ENCODE data around the gene MRPL28.
"Not testable (repeated sequence)": the region's sequence is repeated elsewhere in the genome, so short reads cannot be mapped to it uniquely, and the experiment has no call there.

The MRPL28 gene

DNA sequence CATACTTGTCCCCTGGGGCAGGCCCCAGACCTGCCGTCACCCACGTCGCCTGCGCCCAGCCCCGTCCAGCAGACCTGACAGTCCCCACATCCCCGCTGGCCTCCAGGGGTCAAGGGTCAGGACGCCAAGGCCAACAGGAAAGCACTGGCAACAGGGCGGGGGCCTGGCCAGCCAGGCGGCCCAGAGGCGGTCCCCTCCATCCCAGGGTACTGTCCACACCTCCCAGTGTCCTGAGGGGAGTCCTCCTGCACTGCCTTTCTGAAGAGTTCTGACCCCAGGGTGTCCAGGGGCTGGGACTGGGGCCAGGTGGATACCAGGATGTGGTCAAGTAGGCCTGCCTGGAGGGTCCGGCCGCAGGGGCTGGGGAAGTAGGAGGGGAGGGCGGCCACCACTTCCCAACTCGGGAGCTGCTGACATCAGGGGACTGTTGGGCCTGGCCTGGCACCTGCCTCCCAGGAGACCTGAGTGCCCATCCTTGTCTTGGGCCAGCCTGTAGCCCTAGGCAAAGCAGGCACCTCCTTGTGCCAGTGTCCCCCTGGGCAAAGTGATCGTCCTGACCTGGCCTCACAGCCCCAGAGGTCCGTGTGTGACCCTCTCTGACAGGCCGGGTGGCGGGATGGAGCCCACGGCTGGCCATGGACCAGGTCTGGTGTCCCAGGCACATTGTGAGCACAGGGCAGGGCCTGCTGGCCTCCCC lies 11.1 kb downstream of the MRPL28 start:
- DNase-seq, result no peak

DNA sequence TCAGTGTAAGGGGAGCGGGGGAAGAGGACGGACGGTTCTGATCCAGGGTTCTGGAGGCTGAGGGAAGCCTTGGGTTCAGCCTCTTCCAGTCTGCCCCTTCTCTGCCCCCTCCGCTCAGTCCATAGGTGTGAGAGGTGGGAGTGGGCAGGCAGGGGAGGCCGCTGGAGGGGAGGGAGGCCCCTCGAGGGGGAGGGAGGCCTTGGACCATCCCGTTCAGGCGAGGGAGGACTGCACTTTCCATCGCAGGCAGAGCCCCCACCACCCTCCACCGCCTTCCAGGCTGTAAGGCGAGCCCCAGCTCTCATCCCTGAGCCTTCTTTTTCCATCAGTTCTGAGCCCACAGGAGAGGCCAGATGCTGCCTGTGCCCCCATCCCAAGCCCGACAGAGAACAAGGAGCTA lies 13.6 kb downstream of the MRPL28 start:
- no peak for DNase-seq

- DNase-seq, result no peak
Measured at GRCh38 chr16:354971-355461, 15.3 kb downstream of the MRPL28 start.

GRCh38 chr16:354291-354881 lies 16.0 kb downstream of the MRPL28 start:
- DNase-seq, result no peak

DNA sequence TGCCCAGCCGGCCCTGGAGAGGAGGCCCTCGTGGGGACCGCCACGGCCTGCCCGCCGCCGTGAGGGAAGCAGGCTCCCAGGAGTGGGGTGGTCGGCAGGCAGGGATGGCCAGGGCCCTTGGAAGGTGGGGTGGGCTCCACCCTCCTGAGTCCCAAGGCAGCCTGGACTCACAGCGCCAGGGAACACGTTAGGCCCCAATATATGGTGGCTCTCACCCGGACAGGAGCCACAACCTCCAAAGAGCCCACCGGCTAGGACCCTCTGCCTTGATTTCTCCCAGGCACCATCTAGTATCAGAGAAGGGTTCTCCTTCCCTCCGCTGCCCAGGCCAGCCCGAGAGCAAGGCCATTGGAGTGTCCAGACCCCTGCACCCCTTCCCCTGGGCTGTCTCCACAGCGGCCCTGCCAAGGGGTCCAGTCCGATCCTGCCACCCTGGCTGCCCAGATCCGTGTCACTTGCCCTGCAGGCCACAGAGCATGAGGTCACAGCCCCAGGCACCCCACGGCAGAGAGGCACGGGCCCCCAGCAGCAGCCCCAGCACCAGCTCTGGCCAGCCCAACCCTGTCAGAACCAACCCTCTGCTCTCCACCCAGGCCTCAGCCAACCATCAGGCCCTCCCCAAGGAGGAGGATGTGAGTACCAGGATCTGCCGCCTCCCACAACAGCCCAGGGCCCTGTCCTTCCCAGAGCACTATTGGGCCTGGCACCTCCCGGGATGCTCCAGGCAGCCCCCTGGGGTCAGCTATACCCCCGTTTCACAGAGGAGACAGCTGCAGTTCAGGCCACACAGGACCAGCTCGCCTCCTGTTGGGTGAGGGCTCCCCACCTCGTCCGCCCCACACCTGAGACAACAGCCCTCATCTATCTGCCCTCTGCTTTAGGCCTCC lies 16.7 kb downstream of the MRPL28 start:
- DNase-seq, result no peak

DNA sequence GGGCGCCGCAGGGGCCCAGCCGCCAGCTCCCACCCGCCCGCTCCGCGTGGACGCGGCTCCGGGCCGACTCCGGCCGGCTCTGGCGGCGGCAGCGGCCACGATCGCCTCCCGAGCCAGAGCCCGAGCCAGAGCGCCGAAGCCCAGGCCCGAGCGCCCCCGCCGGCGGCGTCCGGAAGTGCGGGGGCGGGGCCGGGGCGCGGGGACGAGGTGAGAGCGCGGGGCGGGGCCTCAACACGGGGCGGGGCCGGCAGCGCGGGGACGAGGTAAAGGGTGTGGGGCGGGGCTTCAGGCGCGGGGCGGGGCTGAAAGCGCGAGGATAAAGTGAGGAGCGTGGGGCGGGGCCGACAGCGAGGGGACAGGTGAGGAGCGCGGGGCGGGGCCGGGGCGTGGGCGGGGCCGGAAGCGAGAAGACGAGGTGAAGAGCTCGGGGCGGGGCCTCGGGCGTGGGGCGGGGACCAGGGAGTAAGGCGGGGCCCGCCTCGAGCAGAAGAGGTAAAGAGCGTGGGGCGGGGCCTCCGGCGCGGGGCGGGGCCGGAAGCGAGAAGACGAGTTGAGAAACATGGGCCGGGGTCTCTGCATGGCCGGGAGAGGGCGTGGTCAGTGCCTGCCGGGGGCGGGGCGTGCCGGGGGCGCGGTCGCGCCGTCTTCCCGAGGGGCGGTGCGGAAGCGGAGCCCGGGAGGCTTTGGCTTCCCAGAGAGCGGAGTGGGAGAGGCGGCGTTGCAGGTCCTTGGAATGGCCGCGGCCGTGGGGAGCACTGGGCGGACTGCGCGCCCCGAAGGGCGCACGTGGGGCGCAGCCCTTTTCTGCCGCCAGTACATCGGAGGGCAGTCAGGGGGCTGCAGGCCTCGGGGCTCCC lies 17.6 kb downstream of the MRPL28 start, which contains the start of gene AXIN1:
Gene AXIN1 (minus strand): TSS at position 177 of the 857 bp plus-strand sequence. CDS start 5,698 bp downstream, outside the sequence.
- peak; percentile 75 for DNase-seq

DNA sequence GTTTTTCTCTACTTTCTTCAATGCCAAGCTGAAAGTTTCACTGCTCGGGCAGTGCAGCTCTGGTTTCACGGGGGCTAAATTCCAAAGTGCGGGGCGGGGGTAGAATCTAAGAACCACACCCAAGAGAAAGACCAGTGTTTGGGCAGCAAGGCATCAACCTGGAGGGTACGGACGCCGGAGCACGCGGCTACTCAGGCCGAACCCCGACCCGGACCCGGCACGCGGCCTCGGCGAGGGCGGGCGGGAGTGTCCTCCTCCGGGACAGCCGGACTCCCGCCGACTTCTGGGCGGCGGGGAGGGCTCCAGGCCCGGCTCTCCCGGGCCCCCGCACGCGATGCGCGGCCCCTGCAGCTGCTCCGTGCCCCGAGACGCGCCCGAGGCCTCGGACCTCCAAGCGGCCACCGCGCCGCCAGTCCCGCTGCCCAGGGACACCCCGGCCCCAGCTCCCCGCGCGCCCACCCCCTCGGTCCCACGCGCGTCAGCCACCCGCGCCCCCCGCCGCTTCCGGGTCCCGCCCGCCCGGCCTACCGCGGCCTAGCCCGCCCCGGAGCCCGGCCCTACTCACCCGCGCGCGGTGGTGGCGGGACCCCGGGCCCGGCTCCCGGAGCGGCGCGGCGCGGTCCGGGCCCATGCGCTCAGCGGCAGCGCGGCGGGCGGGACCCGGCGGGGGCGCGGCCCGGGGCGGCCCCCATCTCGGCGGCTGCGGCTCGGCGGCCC lies 18.4 kb downstream of the MRPL28 start:
- DNase-seq, result no peak

- DNase-seq, result no peak
Measured at GRCh38 chr16:350203-350602, 20.1 kb downstream of the MRPL28 start.

DNA sequence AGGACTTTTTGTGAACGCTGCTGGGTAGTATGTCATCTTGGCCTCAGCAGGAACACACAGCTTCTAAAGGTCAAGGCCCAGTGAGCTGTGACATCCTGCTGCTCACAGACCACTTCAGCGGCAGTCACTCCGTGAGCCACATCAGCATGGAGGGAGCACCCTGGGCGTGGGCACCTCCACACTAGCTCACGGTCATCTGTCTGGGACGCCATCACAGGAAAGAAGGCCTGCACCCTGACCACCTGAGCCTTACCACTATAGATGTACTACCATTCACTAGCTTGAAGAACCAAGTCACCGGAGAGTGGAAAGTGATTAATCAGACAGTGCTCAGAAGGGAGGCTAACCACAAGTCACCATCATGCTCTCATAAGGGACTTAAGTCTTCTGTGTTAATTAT lies 21.1 kb downstream of the MRPL28 start:
- no peak for DNase-seq

DNA sequence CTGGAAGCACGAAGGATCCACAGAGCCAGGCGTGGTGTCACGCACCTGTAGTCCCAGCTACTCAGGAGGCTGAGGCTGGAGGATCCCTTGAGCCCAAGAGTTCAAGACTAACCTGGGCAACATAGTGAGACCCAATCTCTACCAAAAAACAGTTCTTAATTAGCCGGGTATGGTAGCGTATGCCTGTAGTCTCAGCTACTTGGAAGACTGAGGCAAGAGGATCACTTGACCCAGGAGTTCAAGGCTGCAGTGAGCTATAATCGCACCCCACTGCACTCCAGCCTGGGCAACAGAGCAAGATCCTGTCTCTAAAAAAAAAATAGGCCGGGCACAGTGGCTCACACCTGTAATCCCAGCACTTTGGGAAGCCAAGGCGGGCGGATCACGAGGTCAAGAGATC lies 21.8 kb downstream of the MRPL28 start:
- not testable (repeated sequence) for DNase-seq

DNA sequence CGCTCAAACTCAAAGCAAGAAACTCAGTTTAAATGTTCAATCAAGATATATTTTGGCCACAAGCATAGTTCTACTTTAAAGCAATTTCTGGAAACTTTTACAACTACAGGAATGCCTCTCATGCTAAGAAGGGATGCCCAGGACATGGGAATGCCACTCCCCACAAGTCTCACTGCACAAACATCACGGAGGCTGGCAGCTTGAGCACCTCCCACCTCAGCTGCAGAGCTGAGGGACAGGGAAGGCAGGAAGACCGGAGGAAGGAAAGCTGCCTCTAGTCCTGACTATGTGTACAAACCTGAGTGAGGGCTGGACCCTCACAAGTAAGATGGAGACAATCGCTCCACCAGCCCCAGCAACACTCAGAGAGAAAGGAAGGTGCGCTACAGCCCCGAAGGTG lies 23.1 kb downstream of the MRPL28 start:
- DNase-seq, result no peak

DNA sequence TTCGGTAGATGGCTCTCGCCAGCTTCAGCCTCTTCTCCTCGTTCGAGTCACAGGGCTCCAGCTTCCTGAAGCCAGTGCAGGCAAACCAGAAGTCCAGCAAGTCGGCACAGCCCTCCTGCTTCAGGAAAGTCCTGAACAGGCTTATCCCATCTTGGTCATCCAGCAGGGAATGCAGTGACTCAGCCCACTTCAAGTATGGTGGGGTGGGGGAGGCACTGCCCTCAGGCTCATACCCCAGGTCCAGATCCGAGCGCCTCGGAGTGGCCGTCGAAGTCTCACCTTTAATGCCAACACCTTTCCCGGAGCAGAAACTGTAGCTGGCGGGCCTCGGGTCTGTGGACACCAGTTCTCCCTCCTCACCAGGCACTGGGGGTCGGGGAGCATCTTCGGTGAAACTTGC lies 23.8 kb downstream of the MRPL28 start:
- DNase-seq, result no peak

- DNase-seq, result no peak
Measured at GRCh38 chr16:345772-346171, 24.6 kb downstream of the MRPL28 start.

GRCh38 chr16:342455-343213 lies 27.7 kb downstream of the MRPL28 start:
- DNase-seq, result no peak

DNA sequence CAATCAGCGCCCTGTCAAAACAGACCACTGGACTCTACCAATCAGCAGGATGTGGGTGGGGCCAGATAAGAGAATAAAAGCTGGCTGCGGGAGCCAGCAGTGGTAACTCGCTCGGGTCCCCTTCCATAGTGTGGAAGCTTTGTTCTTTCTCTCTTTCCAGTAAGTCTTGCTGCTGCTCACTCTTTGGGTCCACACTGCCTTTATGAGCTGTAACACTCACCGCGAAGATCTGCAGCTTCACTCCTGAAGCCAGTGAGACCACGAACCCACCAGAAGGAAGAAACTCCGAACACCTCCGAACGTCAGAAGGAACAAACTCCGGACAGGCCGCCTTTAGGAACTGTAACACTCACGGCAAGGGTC lies 28.4 kb downstream of the MRPL28 start:
- DNase-seq, result not testable (repeated sequence)

DNA sequence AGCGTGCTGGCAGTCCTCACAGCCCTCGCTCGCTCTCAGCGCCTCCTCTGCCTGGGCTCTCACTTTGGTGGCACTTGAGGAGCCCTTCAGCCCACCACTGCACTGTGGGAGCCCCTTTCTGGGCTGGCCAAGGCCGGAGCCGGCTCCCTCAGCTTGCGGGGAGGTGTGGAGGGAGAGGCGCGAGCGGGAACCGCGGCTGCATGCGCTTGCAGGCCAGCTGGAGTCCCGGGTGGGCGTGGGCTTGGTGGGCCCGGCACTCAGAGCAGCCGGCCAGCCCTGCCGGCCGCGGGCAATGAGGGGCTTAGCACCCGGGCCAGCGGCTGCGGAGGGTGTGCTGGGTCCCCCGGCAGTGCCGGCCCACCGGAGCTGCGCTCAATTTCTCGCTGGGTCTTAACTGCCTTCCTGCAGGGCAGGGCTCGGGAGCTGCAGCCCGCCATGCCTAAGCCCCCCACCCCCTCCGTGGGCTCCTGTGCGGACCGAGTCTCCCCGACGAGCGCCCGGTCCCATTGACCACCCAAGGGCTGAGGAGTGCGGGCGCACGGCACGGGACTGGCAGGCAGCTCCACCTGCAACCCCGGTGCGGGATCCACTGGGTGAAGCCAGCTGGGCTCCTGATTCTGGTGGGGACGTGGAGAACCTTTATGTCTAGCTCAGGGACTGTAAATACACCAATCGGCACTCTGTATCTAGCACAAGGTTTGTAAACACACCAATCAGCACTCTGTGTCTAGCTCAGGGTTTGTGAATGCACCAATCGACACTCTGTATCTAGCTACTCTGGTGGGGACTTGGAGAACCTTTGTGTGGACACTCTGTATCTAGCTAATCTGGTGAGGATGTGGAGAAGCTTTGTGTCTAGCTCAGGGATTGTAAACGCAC lies 29.0 kb downstream of the MRPL28 start:
- DNase-seq, result not testable (repeated sequence)

GRCh38 chr16:340370-341091 lies 29.8 kb downstream of the MRPL28 start:
- no peak for DNase-seq

DNA sequence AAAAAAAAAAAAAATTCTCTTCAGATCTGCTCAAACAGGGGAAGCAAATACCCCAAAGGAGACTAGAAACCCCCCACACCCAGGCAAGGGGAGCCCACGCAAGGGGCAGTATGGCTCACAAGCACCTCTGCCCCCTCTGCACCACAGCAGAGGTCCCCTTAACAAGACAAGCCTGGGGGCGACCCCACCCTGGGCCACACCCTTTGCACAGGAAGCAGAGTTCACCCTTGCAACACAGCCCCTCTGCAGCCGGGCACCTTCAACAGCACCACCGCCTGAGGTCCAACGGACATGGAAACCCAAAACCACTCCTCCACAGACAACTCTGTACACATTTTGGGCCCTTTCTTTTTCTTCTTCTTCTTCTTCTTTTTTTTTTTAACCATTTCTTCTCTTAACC lies 30.7 kb downstream of the MRPL28 start:
- no peak for DNase-seq

DNA sequence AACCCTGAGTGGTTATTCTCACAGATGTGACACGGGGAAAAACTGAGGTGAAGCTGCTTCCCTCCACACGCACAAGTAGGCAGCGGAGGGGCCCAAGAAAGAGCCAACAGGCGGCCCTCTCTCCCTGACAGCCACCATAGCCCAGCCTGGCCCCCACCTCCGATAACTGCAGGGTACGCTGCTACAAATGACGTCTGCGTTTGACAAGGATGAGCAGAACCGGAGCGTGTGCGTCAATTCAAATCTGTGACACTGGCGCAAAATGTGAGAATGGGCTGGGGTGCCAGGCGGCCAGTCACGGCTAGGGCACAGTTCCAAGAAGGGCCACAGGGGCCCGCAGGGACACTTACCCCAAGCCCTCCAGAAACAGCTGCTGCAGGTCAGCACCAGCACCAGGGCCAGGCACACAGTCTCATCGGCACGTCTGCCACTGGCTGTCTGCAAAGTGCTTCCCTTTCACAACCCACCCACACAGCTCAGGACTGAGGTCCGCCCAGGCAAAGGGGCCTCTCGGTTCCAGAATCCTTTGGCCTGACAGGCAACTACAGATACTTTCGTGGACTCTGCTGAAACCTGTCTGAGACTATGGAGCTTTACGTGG lies 32.3 kb downstream of the MRPL28 start:
- DNase-seq, result no peak

Data from GOT3 (cell line).